Testis (tissue), 5 donors: ENCODE results near the gene GRK7. TPM values are rescaled to one million over a fixed set of nuclear protein-coding genes. Genes with fewer than 3 reads are reported as not detected.

ENCODE experiments used
- DNase-seq: peaks from one replicate; pipeline ENCODE4 v3.0.0-alpha.2; 2019
- H3K27ac ChIP-seq, 2 donors: fragments of 200-600 bp; sonication (generic); one replicate each; pipeline ENCODE4 v1.5.1; 2019
- H3K27me3 ChIP-seq: fragments of 200-600 bp; sonication (generic); one replicate; pipeline ENCODE4 v1.5.1; 2019
- H3K36me3 ChIP-seq: fragments of 200-600 bp; sonication (generic); one replicate; pipeline ENCODE4 v1.5.1; 2017; ENCODE audit warnings: low read depth; ENCODE audit errors: missing control alignments
- H3K4me1 ChIP-seq: fragments of 200-600 bp; sonication (generic); one replicate; pipeline ENCODE4 v1.5.1; 2019
- H3K4me3 ChIP-seq, 2 donors: fragments of 200-600 bp; sonication (generic); one replicate each; pipeline ENCODE4 v1.5.1; 2017 to 2019
- H3K9me3 ChIP-seq: fragments of 200-600 bp; sonication (generic); one replicate; pipeline ENCODE4 v1.5.1; 2017
- CTCF ChIP-seq, 3 experiments: fragments of 450-650 bp in 2 of 3; fragments of 200-600 bp in 1 of 3; sonication (generic) in 1 of 3; IDR thresholded peaks; one replicate each; pipeline ENCODE4 v1.5.1; 2016 to 2019; ENCODE audit warnings: antibody characterized with exemption in 3 of 3, mild to moderate bottlenecking in 2 of 3, moderate library complexity in 1 of 3
- POLR2A ChIP-seq: fragments of 450-650 bp; IDR thresholded peaks from one replicate; pipeline ENCODE4 v1.6.1; 2017; ENCODE audit warnings: antibody characterized with exemption, mild to moderate bottlenecking, moderate library complexity
- WGBS, 2 donors: methylation state at CpG; one replicate each; pipeline ENCODE4 v1.1.5; 2018; 5-methylcytosine and 5-hydroxymethylcytosine counted together
- intact Hi-C: fragments of 100-400 bp; cut with DNase I; formaldehyde crosslinking; loops from one replicate; pipeline ENCODE4 v1.15.1; 2023; ENCODE audit warnings: low total_unique reads
- long read RNA-seq, 2 donors: transcript quantifications; one replicate each; lab custom pipeline, GENCODE V29; 2026
- polyA plus RNA-seq: library from polyadenylated mRNA; stranded (reverse); fragments of 350-450 nt; fragmentation: Illumina TruSeq; extraction: RNeasy Lipid Tissue Mini Kit (QIAGEN cat#74804); gene quantifications from one replicate; pipeline ENCODE4 v1.2.3, GENCODE V29; 2014; ENCODE audit warnings: low read depth, low replicate concordance; ENCODE audit not compliant: insufficient read depth
- total RNA-seq, 2 donors: library from RNA; depleted of rRNA; stranded (reverse); fragments of >200 nt; gene quantifications; one replicate each; pipeline ENCODE4 v1.2.3, GENCODE V29; 2016

Gene GRK7, protein sequence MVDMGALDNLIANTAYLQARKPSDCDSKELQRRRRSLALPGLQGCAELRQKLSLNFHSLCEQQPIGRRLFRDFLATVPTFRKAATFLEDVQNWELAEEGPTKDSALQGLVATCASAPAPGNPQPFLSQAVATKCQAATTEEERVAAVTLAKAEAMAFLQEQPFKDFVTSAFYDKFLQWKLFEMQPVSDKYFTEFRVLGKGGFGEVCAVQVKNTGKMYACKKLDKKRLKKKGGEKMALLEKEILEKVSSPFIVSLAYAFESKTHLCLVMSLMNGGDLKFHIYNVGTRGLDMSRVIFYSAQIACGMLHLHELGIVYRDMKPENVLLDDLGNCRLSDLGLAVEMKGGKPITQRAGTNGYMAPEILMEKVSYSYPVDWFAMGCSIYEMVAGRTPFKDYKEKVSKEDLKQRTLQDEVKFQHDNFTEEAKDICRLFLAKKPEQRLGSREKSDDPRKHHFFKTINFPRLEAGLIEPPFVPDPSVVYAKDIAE (N-terminal part only)
- total RNA-seq (under 1 TPM in 1 of 2 donors, not detected in 1; 0.31 TPM), polyA plus RNA-seq (0.12 TPM)
- long read RNA-seq, donor 1: 0 reads
- long read RNA-seq, donor 2: 0 reads

- WGBS, 2 donors: 92 to 97% methylated on average over 9 of the region's 9 CpGs
- Histone ChIP-seq H3K36me3 (no peaks in the 10 kb centered on the region), H3K9me3 (no peaks in the 10 kb centered on the region), H3K27ac (no peak within 1 kb of the TSS), H3K27me3 (no peaks in the 10 kb centered on the region), H3K4me3 (no peak within 1 kb of the TSS), H3K4me1 (no peaks in the 10 kb centered on the region)
- DNase-seq: no peak
- intact Hi-C loops: no loop called here
- TF ChIP-seq CTCF (IDR thresholded peaks at IDR 0.05) (no peak), POLR2A (no peak)
Measured at GRCh38 chr3:141763088-141763750, at the start of gene GRK7. Gene GRK7 (plus strand): TSS chr3:141763408. CDS start chr3:141778285, 14,877 bp downstream.

GRCh38 chr3:141714671-141715070 is 48.5 kb upstream of the GRK7 start:
- WGBS, 2 donors: 94 to 100% methylated on average over 1 of the region's 1 CpG
- no peaks in the 10 kb centered on the region for H3K36me3 ChIP-seq
- no peak for DNase-seq
- H3K4me3 ChIP-seq: no peak overlapping the region
- TF ChIP-seq POLR2A (no peak), CTCF (IDR thresholded peaks at IDR 0.05) (no peak)
- no peak overlapping the region for H3K27ac ChIP-seq
- H3K9me3 ChIP-seq: no peaks in the 10 kb centered on the region
- intact Hi-C loops: no loop called here
- peaks cover 3% of the 10 kb centered on the region for H3K4me1 ChIP-seq
- H3K27me3 ChIP-seq: no peaks in the 10 kb centered on the region

- intact Hi-C loops: no loop called here
- no peaks in the 10 kb centered on the region for H3K9me3 ChIP-seq
- H3K36me3 ChIP-seq: no peaks in the 10 kb centered on the region
- no peaks in the 10 kb centered on the region for H3K4me1 ChIP-seq
- no peak for DNase-seq
- no peaks in the 10 kb centered on the region for H3K27me3 ChIP-seq
- no peak overlapping the region for H3K27ac ChIP-seq
- TF ChIP-seq POLR2A (no peak), CTCF (IDR thresholded peaks at IDR 0.05) (no peak)
- H3K4me3 ChIP-seq: no peak overlapping the region
- 93 to 97% methylated on average over 2 of the region's 2 CpGs for WGBS, 2 donors
Measured at GRCh38 chr3:141722081-141722480, 41.1 kb upstream of the GRK7 start.

- Histone ChIP-seq H3K4me3 (no peak overlapping the region), H3K9me3 (no peaks in the 10 kb centered on the region), H3K4me1 (no peaks in the 10 kb centered on the region), H3K36me3 (no peaks in the 10 kb centered on the region), H3K27me3 (no peaks in the 10 kb centered on the region), H3K27ac (no peak overlapping the region)
- 72 to 83% methylated on average over 2 of the region's 2 CpGs for WGBS, 2 donors
- DNase-seq: no peak
- intact Hi-C loops: no loop called here
- TF ChIP-seq CTCF (IDR thresholded peaks at IDR 0.05): no peak
- no peak for TF ChIP-seq POLR2A
Measured at GRCh38 chr3:141722648-141723047, 40.6 kb upstream of the GRK7 start.
